HG03558 (cell line): ENCODE data around the gene CSNK1D.

ENCODE experiments used
- ATAC-seq: cut with Tn5 transposase; IDR thresholded peaks from one replicate; pipeline ENCODE4 v1.9.1; 2021; ENCODE audit warnings: moderate number of reproducible peaks; ENCODE audit not compliant: unreplicated experiment; ENCODE audit errors: extremely low read depth

The CSNK1D gene

GRCh38 chr17:82311971-82312370, 38.5 kb upstream of the CSNK1D start:
- ATAC-seq = no peak

DNA sequence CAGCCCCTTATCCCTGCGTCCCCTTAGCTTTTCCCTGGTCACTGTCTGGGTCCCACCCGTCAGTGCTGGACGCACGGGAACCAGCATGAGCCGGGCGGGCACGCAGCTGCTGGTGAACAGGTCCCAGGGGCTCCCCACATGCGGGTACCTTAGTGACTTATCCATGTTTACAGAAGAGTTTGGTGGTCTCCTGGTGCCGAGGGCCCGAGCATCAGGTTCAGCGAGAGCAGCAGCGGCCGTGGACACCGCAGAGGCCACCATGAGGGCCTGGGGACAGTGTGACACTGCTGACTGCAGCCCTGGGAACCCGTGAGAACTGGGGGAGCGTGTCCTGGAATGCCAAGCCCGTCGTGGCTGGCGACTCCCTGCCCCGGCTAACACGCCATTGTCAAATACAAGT, 37.4 kb upstream of the CSNK1D start:
- no peak for ATAC-seq

DNA sequence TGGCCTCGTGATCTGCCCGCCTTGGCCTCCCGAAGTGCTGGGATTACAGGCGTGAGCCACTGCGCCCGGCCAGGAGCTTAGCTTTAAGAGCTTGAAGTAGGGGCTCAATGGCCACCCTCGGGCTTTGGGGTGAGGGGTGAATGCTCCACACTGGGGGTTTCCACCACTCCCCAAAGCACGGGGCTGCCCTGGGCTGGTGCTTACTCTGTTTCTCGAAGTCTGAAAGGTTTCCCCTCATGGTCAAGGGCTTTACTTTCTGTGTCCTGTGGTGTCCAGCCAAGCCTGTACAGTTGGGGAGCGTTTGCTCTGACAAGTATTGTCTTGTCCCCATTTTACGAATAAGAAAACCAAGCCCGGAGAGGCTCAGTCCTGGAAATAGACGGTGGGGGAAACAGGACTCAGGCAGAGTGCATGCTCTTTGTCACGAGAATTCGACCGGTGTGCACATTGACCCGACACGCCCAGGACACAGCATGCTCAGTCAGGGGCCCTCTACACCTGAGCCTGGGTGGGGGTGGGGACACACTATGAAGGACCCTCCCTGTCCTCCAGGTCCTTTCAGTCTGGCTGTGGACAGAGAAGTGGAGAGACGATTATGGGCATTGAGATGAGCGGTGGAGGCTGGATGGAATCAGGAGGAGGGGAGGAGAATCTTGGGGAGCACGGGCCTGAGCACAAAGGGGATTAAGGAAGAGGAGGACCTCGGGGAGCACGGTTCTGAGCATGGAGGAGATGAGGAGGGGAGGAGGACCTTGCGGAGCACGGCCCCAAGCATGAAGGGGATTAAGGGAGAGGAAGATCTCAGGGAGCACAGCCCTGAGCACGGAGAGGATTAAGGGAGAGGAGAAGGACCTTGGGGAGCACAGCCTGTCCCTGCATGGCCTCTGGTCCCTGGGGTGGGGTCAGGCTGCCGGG, 36.4 kb upstream of the CSNK1D start:
- no peak for ATAC-seq

GRCh38 chr17:82305727-82306300, 32.3 kb upstream of the CSNK1D start:
- no peak for ATAC-seq

- ATAC-seq = no peak
Measured at GRCh38 chr17:82304826-82305726, 31.6 kb upstream of the CSNK1D start.

GRCh38 chr17:82303944-82304808, 30.7 kb upstream of the CSNK1D start:
- no peak for ATAC-seq

DNA sequence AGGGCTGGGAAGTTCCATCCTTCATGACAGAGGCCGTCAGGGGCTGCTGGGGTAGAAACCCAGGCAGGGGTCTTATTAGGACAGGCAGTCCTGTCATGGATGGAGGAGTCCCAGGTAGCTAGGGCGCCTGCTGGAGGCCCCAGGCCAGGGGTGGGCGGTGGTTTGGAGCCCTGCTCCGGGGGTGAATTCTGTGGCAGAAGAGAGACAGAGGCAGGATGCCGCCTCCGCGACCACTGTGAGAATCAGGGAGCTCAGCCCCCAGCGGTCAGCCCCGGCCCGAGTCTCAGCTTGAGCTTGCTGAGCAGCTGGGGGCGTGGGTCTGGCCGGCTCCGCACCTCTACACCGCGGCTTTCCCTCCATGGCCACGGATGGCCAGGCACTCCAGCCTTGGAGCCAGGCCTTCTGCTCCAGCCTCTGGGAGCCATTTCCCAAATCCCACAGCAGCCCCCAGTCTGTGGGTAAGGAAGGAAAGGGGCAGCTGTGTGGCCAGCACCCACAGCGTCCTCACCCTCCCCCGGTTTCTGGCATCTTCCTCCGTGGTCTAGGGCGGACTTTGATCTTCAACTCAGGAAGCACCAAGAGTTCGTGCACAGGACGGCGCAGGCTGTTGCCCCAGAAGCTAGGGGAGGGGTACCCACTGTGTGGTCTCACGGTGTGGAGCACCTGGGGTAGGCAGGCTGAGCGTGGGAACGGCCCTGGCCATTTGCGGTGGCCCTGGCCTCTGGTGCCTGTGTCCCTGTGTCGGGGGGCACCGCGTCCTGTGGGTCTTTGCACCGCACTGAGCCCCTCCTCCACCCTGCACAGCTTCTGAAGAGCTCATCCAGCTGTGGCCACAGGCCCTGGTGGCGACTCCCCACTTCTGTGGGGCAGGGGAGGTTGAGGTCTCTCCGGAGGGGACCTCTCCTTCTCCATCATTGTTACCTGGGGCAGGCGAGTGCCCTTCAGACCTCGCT, 29.8 kb upstream of the CSNK1D start:
- no peak for ATAC-seq

DNA sequence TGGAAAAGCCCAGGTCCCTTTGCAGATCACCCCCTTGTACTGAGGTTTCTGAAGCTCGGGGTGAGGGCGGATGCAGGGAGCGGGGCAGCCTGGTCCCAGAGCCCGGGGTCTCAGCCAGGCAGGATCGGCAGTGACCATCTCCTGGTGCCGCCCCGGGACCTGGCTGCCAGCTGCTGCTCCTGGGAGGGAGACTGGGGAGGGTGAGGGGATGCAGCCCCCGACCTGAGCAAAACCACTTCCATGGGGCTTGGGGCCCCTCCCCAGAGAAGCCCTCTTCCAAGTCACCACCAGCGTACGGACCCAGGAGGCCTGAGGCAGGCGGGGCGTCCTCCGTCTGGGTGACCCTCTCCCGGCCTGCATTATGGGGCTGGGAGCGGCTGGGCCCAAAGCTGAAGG, 29.1 kb upstream of the CSNK1D start:
- ATAC-seq = no peak

GRCh38 chr17:82301916-82302567, 28.5 kb upstream of the CSNK1D start:
- ATAC-seq = no peak

DNA sequence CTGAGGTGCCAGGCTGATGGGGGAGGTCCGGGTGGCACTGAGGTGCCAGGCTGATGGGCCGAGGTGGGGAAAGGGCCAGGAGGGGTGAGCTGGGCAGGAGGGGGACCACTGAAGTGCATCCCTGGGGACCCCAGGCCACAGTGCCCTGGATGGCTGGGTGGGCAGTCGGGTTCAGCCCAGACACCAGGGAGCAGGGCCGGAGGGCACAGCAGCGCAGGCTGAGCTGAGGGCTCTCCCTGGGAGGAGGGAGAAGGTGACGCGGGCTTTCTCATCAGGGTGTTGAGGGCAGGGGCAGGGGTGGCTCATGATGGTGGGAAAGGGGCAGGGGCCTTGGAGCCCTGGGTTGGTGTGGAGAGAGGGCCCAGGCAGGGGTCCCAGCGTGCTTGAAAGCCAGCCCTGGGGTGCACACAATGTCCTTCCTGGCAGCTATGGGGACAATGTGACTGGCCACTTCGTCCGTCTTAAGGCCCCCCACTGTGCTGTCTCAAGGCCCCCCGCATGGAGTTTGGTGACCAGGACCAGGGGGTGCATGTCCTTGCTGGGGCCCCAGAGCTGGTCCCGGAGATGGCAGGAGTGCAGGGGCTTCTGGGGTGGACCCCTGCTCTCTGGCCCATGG, 27.9 kb upstream of the CSNK1D start:
- ATAC-seq = no peak

DNA sequence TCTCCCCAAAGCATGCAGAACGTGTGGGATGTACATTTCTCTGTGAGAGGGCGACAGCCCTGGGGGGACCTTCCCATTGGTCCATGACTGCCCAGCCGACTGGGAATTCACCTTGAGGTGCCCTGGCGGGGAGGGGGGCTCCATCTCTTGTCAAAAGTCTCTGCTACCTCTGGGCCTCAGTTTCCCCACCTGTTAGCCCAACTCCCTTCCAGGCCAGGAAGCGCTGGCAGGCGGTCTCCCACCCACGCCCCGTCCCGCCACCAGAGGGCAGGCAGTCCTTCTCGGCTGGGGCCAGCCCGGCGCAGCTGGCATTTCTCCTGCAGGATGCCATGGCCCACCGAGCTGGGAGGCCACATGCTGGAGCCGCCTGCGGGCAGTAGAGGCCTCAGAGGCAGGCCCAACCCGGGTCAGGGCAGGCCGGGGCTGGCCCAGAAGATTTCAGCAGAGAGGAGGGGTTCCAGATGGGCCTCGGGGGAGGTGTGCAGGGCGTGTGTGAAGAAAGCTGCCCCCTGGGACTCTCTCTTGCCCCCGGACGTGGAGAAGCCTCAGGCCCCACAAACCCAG, 27.3 kb upstream of the CSNK1D start:
- ATAC-seq = no peak

- no peak for ATAC-seq
Measured at GRCh38 chr17:82300228-82300627, 26.7 kb upstream of the CSNK1D start.

DNA sequence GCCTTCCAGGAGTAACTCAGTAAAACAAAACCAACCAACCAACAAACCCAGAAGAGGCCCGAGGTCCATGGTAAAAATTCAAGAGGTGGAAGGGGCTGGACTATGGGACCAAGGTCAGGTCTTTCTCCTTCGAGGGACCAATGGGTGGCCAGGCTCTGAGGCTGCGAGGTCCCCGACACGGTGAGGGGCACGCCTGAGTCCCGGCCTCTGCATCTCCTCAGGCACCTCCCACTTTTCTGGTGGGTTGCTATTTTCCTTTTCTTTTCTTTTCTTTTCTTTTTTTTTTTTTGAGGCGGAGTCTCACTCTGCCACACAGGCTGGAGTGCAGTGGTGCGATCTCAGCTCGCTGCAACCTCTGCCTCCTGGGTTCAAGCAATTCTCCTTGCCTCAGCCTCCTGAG, 26.0 kb upstream of the CSNK1D start:
- no peak for ATAC-seq

- ATAC-seq = no peak
Measured at GRCh38 chr17:82298538-82299421, 25.3 kb upstream of the CSNK1D start.

DNA sequence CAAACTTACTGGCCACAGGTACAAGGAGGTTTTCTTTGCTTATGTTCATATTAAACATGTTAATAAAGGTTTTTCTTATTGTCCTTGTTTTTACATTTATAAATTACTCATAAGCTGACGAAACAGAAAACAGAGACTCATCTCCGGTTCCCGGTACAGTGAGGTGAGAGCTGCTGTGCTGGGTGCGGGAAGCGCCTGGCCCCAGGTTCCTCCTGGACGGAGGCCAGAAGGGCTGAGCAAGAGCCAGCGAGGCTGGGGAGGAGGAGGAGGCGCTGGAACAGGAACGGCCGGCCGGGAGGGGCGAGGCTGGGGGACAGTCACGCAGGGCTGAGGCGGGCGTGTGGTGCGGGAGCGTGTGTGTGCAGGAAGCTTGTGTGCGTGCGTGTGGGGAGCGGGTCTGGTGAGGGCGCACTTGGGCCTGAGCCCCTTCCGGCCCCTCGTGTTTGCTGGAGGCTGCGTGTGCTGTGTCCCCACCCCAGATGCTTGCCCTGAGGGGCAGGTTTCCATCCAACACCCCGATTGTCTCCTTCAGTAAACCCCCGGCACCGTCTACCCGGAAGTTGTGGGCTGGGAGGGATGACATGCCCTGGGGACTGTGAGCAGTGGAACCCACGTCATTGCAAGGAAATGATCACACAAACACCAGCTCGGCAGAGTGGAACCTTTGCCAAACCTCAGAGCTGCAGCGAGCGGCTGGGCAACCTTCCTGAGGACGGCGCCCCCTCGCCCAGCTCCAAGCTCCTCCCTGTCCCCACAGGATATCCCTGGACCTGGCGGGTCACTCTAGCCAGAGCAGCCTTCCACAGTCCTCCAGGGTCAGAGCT, 24.4 kb upstream of the CSNK1D start:
- peak; percentile 44 for ATAC-seq

DNA sequence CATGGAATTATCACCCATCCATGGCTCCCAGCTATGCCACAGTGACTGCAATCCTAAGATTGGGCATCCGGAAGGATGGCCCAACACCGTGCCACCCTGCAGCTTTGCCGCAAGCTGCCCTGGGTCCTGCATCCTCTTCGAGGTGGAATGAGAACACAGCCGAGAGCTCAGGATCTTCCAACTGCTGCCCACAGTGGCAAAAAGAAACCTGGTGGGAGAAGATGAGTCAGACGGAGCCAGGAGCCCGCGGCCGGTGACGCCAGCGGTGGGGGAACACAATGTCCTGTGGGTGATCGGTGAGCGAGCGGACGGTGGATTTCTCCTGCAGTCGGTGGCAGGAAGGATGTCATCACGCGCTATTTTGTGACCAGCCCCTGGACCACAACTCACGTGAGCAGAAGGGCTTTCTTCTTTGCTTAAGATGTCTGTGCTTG, 23.8 kb upstream of the CSNK1D start:
- ATAC-seq = no peak
